Measurements from ENCODE around the gene SLC47A2. TPM values are rescaled to one million over a fixed set of nuclear protein-coding genes. Genes with fewer than 3 reads are reported as not detected.

Gene SLC47A2
- total and polyA plus RNA-seq, 3 experiments from 2014 or later: not detected

GRCh38 chr17:19713462-19713861 lies 2.9 kb downstream of the SLC47A2 start:
- no peak for DNase-seq

DNA sequence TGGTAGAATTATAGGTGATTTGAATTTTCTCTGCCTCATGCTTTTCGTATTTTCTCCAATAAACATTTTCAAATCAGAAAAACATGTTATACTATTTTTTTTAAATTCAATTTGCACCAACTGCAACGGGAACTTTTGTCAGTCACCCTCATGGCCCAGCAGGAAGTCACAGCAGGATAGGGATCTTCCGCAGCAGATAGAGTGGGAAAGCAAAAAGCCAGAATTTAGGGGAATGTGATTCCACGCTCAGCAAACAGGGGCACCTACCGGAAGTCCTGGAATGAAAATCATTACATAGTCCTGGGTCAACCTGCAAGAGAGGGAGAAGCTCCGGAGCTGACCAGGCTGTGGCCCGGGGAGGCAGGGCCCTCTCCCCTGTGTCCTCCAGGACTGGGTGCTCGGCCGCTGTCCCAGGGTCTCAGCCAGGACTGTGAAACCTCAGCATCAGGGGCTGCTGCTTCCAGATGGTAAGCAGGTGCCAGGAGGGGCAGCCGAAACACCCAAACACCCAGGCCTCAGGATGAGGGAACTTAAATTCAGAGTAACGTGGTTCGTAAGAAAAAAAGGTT lies 3.9 kb downstream of the SLC47A2 start:
- no peaks in the 10 kb centered on the region for H3K9me3 Mint-ChIP-seq

More at GRCh38 chr17:19713462-19713861, 2.9 kb downstream of the SLC47A2 start:
- Mint-ChIP-seq H3K9me3 (no peaks in the 10 kb centered on the region), H3K36me3 (no peaks in the 10 kb centered on the region), H3K27me3 (no peaks in the 10 kb centered on the region), H3K4me3 (no peak overlapping the region), H3K4me1 (no peaks in the 10 kb centered on the region), H3K27ac (no peak overlapping the region)
- ChIA-PET CTCF (no interaction called here), POLR2A (no interaction called here)
- Histone ChIP-seq H3K9me3 (ENCODE audit: low read length) (no peaks in the 10 kb centered on the region), H3K4me3 (ENCODE audit: low read length) (no peak overlapping the region), H3K36me3 (ENCODE audit: insufficient read depth, low read length) (no peaks in the 10 kb centered on the region), H3K4me1 (ENCODE audit: insufficient read depth, low read length) (no peaks in the 10 kb centered on the region), H3K27me3 (ENCODE audit: insufficient read depth, low read length, poor library complexity, severe bottlenecking) (no peaks in the 10 kb centered on the region), H3K27ac (ENCODE audit: low read depth, low read length) (no peak overlapping the region)

DNA sequence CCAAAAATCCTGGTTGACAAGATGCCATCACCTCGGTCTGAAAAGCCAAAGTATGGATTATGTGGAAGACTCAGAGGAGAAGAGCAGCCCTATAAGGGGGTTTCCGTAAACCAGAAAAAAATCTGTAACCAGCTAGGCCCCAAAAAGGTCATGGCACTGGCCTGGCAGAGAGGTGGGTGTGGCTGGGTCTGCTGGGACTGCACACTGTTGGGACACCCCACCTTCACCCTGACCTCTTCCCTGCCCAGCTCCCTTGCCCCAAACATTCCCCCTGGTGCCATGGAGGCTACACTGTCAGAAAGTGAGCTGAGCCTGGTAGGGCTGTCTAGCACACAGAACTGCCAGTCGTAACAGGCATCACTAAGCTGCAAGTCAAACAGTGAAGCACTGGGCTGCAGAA lies 6.5 kb downstream of the SLC47A2 start:
- no peak overlapping the region for H3K4me3 Mint-ChIP-seq
- Histone ChIP-seq H3K36me3 (ENCODE audit: insufficient read depth, low read length) (no peaks in the 10 kb centered on the region), H3K27ac (ENCODE audit: low read depth, low read length) (no peak overlapping the region), H3K27me3 (ENCODE audit: insufficient read depth, low read length, poor library complexity, severe bottlenecking) (no peaks in the 10 kb centered on the region), H3K9me3 (ENCODE audit: low read length) (no peaks in the 10 kb centered on the region), H3K4me3 (ENCODE audit: low read length) (no peak overlapping the region), H3K4me1 (ENCODE audit: insufficient read depth, low read length) (no peaks in the 10 kb centered on the region)
- H3K27ac Mint-ChIP-seq: no peak overlapping the region
- no peaks in the 10 kb centered on the region for H3K27me3 Mint-ChIP-seq
- H3K36me3 Mint-ChIP-seq: no peaks in the 10 kb centered on the region
- no peaks in the 10 kb centered on the region for H3K4me1 Mint-ChIP-seq
- DNase-seq: no peak
- ChIA-PET POLR2A (no interaction called here), CTCF (interaction anchor here (1.5 kb wide), 1 partner anchor 26 kb away, joined by 3 read pairs; no protein-coding TSS in a partner anchor)
- no peaks in the 10 kb centered on the region for H3K9me3 Mint-ChIP-seq

More for the DNA sequence above, 3.9 kb downstream of the SLC47A2 start:
- no peaks in the 10 kb centered on the region for H3K36me3 ChIP-seq (ENCODE audit: insufficient read depth, low read length)
- no peaks in the 10 kb centered on the region for H3K36me3 Mint-ChIP-seq
- DNase-seq: no peak
- H3K27me3 ChIP-seq (ENCODE audit: insufficient read depth, low read length, poor library complexity, severe bottlenecking): no peaks in the 10 kb centered on the region
- H3K4me3 Mint-ChIP-seq: no peak overlapping the region
- CTCF ChIA-PET: no interaction called here
- no peaks in the 10 kb centered on the region for H3K4me1 Mint-ChIP-seq
- H3K27me3 Mint-ChIP-seq: no peaks in the 10 kb centered on the region
- no peaks in the 10 kb centered on the region for H3K9me3 ChIP-seq (ENCODE audit: low read length)
- H3K27ac ChIP-seq (ENCODE audit: low read depth, low read length): no peak overlapping the region
- H3K27ac Mint-ChIP-seq: no peak overlapping the region
- H3K4me1 ChIP-seq (ENCODE audit: insufficient read depth, low read length): no peaks in the 10 kb centered on the region
- POLR2A ChIA-PET: no interaction called here
- H3K4me3 ChIP-seq (ENCODE audit: low read length): no peak overlapping the region

DNA sequence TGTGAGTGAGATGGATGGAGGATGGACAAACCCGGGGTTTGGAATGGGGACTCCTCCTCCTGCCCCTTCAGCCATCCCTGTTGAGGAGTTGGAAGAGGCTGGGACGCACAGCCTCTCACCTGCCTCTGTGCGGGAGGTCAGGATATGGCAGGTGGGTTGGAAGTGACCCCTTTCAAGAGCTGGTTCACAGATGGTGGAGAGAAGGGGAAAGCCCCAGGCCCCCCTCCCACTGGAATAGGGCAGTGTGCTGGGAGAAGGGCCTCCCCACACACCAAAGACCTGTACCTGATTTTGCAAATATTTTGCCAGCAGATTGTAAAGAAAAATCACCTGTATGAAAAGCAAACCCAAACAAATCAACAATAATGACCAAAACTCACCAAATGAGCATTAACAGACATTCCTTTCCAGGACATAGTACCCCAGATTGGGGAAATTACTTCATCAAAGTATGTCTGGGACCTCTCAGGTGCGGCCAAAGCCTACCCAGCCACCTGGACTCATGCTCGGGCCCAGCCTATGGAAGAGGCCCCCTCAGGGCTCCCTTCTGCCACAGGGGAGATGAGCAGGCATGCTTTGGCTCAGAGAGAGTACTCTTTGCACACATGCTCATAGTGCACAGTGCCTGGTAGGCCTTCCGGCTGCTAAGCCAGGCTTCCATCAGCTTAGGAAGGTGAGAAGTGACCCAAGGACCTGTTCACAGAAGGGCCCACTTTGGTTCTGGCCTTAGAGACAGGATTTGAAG lies 7.8 kb downstream of the SLC47A2 start:
- H3K9me3 ChIP-seq (ENCODE audit: low read length): no peaks in the 10 kb centered on the region
- no peaks in the 10 kb centered on the region for H3K36me3 ChIP-seq (ENCODE audit: insufficient read depth, low read length)
- H3K27ac ChIP-seq (ENCODE audit: low read depth, low read length): no peak overlapping the region
- H3K27ac Mint-ChIP-seq: peak overlapping the region in 1 of 8 donors; percentile 38
- H3K9me3 Mint-ChIP-seq: no peaks in the 10 kb centered on the region
- H3K4me1 ChIP-seq (ENCODE audit: insufficient read depth, low read length): no peaks in the 10 kb centered on the region
- no peaks in the 10 kb centered on the region for H3K36me3 Mint-ChIP-seq
- ChIA-PET POLR2A (no interaction called here), CTCF (interaction anchor here (1.5 kb wide), 1 partner anchor 24 kb away, joined by 3 read pairs; no protein-coding TSS in a partner anchor)
- no peaks in the 10 kb centered on the region for H3K27me3 Mint-ChIP-seq
- no peak overlapping the region for H3K4me3 ChIP-seq (ENCODE audit: low read length)
- H3K27me3 ChIP-seq (ENCODE audit: insufficient read depth, low read length, poor library complexity, severe bottlenecking): no peaks in the 10 kb centered on the region
- no peak overlapping the region for H3K4me3 Mint-ChIP-seq
- no peaks in the 10 kb centered on the region for H3K4me1 Mint-ChIP-seq
- DNase-seq: no peak

GRCh38 chr17:19707728-19708221 lies 8.6 kb downstream of the SLC47A2 start:
- Histone ChIP-seq H3K36me3 (ENCODE audit: insufficient read depth, low read length) (no peaks in the 10 kb centered on the region), H3K4me3 (ENCODE audit: low read length) (no peak overlapping the region), H3K9me3 (ENCODE audit: low read length) (no peaks in the 10 kb centered on the region), H3K27me3 (ENCODE audit: insufficient read depth, low read length, poor library complexity, severe bottlenecking) (no peaks in the 10 kb centered on the region), H3K27ac (ENCODE audit: low read depth, low read length) (no peak overlapping the region), H3K4me1 (ENCODE audit: insufficient read depth, low read length) (no peaks in the 10 kb centered on the region)
- H3K27me3 Mint-ChIP-seq: no peaks in the 10 kb centered on the region
- ChIA-PET CTCF (no interaction called here), POLR2A (no interaction called here)
- no peak for DNase-seq
- H3K4me1 Mint-ChIP-seq: no peaks in the 10 kb centered on the region
- H3K36me3 Mint-ChIP-seq: no peaks in the 10 kb centered on the region
- no peak overlapping the region for H3K4me3 Mint-ChIP-seq
- no peak overlapping the region for H3K27ac Mint-ChIP-seq
- no peaks in the 10 kb centered on the region for H3K9me3 Mint-ChIP-seq

DNA sequence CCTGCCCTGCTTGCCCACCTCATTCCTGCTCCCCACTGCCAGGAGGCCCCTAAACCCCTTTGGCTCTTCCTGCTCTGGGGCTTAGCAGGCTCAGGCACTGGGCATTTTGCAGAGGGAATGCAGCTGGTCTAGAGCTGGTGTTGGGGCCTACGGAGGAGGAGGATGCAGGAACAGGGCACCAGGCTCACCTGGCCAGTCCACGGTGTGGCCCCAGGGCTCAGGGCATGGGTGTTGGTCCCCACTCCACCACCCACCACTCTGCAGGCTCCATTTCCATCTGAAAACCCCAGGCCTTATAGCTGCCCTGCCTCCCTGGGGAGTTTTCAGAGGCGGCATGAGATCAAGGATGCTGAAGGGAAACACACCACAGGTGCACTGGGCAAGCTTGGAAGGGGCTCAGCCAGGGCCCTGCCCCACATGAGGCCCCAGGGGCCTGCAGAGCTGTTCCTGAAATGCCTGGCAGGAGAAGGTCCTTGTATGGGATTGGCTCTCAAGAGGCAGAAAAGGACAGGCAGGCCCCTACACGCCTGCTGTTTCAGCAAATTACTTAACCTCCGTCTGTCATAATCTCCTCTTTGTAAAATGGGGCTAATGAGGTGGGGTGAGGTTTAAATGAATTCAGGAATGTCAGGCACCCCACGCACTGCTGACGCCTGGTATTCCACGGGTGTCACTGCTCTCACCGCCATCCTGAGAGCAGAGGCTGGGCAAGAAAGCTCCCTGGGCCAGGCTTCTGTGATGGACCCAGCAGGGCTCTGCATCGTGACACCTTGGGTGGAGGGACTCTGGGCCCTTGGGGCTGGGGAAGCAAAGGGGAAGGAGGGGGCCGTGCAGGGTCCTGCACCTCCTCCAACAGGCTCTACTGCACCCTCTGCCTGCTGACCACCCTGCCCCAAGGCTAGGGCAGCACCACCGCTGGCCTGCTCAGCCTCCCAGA lies 9.3 kb downstream of the SLC47A2 start:
- no peak overlapping the region for H3K27ac Mint-ChIP-seq
- H3K9me3 Mint-ChIP-seq: no peaks in the 10 kb centered on the region
- Histone ChIP-seq H3K27ac (ENCODE audit: low read depth, low read length) (no peak overlapping the region), H3K9me3 (ENCODE audit: low read length) (no peaks in the 10 kb centered on the region), H3K27me3 (ENCODE audit: insufficient read depth, low read length, poor library complexity, severe bottlenecking) (no peaks in the 10 kb centered on the region), H3K36me3 (ENCODE audit: insufficient read depth, low read length) (no peaks in the 10 kb centered on the region), H3K4me3 (ENCODE audit: low read length) (no peak overlapping the region), H3K4me1 (ENCODE audit: insufficient read depth, low read length) (no peaks in the 10 kb centered on the region)
- DNase-seq: no peak
- POLR2A ChIA-PET: no interaction called here
- no peaks in the 10 kb centered on the region for H3K36me3 Mint-ChIP-seq
- H3K27me3 Mint-ChIP-seq: no peaks in the 10 kb centered on the region
- CTCF ChIA-PET: no interaction called here
- no peak overlapping the region for H3K4me3 Mint-ChIP-seq
- no peaks in the 10 kb centered on the region for H3K4me1 Mint-ChIP-seq

- ChIA-PET POLR2A (no interaction called here), CTCF (no interaction called here)
- Histone ChIP-seq H3K36me3 (ENCODE audit: insufficient read depth, low read length) (no peaks in the 10 kb centered on the region), H3K4me1 (ENCODE audit: insufficient read depth, low read length) (no peaks in the 10 kb centered on the region), H3K4me3 (ENCODE audit: low read length) (no peak overlapping the region), H3K9me3 (ENCODE audit: low read length) (no peaks in the 10 kb centered on the region), H3K27me3 (ENCODE audit: insufficient read depth, low read length, poor library complexity, severe bottlenecking) (no peaks in the 10 kb centered on the region), H3K27ac (ENCODE audit: low read depth, low read length) (no peak overlapping the region)
- Mint-ChIP-seq H3K27me3 (no peaks in the 10 kb centered on the region), H3K4me1 (no peaks in the 10 kb centered on the region), H3K4me3 (no peak overlapping the region), H3K9me3 (no peaks in the 10 kb centered on the region), H3K36me3 (no peaks in the 10 kb centered on the region), H3K27ac (no peak overlapping the region)
- DNase-seq: no peak
Measured at GRCh38 chr17:19705771-19706770, 10.3 kb downstream of the SLC47A2 start.

Data from CD8-positive, alpha-beta memory T cell (primary cell).